ENCODE measurements around the gene CDRT4. TPM values are rescaled to one million over a fixed set of nuclear protein-coding genes. Genes with fewer than 3 reads are reported as not detected.

Gene CDRT4
- total RNA-seq, 1 experiment from 2014 or later = 17.9 TPM

DNA sequence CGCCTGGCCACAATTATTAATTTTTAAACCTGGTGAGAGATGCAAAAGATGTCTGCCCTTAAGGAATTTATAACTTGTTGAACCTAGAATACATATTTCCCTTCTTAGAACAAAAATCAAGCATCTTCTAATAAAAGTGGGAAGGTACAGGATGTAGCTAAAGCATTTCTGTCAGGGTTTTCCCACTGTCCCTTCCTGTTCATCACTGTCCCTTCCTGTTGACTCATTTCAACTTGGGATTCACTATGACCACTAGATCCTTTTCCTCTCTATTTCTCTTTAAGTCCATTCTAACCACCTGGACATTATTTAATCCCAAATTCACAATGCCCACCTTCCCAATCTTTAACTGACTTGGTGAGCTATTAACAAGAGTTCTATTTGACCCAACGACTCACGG lies 33.9 kb upstream of the CDRT4 start:
- H3K27me3 ChIP-seq (ENCODE audit: insufficient read depth, low read depth) = no peaks in the 10 kb centered on the region
- no peak for DNase-seq
- ChIA-PET CTCF (interaction anchor here (0.7 kb wide), 1 partner anchor 108 kb away, joined by 4 read pairs; no protein-coding TSS in a partner anchor), POLR2A (ENCODE audit: unreplicated experiment) (no interaction called here)
- H3K27ac ChIP-seq = no peak overlapping the region
- H3F3A ChIP-seq (ENCODE audit: insufficient read depth, low read depth) = no peaks in the 10 kb centered on the region
- intact Hi-C loops (cut with micrococcal nuclease; ENCODE audit: unreplicated experiment) = no loop called here
- no peaks in the 10 kb centered on the region for H4K20me1 ChIP-seq (ENCODE audit: insufficient read depth)
- H3K4me1 ChIP-seq (replicated peaks; ENCODE audit: insufficient read depth) = no peaks in the 10 kb centered on the region
- no peak overlapping the region for H2AFZ ChIP-seq
- no peaks in the 10 kb centered on the region for H3K79me2 ChIP-seq (ENCODE audit: low read depth)
- H3K4me3 ChIP-seq = no peak overlapping the region
- H3K9me2 ChIP-seq (ENCODE audit: insufficient read depth) = no peaks in the 10 kb centered on the region
- H3K36me3 ChIP-seq (ENCODE audit: low read depth) = no peaks in the 10 kb centered on the region
- H3K4me2 ChIP-seq = no peak overlapping the region
- no TSS peak for BruUV-seq (replicated peaks)
- H3K9me3 ChIP-seq (ENCODE audit: insufficient read depth, low read depth) = no peaks in the 10 kb centered on the region
- TF ChIP-seq, protein P1, sequence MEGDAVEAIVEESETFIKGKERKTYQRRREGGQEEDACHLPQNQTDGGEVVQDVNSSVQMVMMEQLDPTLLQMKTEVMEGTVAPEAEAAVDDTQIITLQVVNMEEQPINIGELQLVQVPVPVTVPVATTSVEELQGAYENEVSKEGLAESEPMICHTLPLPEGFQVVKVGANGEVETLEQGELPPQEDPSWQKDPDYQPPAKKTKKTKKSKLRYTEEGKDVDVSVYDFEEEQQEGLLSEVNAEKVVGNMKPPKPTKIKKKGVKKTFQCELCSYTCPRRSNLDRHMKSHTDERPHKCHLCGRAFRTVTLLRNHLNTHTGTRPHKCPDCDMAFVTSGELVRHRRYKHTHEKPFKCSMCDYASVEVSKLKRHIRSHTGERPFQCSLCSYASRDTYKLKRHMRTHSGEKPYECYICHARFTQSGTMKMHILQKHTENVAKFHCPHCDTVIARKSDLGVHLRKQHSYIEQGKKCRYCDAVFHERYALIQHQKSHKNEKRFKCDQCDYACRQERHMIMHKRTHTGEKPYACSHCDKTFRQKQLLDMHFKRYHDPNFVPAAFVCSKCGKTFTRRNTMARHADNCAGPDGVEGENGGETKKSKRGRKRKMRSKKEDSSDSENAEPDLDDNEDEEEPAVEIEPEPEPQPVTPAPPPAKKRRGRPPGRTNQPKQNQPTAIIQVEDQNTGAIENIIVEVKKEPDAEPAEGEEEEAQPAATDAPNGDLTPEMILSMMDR (conservative IDR thresholded peaks at IDR 0.05) = no peak
- no peak for TF ChIP-seq EZH2 (IDR thresholded peaks at IDR 0.05; ENCODE audit: low read depth)

DNA sequence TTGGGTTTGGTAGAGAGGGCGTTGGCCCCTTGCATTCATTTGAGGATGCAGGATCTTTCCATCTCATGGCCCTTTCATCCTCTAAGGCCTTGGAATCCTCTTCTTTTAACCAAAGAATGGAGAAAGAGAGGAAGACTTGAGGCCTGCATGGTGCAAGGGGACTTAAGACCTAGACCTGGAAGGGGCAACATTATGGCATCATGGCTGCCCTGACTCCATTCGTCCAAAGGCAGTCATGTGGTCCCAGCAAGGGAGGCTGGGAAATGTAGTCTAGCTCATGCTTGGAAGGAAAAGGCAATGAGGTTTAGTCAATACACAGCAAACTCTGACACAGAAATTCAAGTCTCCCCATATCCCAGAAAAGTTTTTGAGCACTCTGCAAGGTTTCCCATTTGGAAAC lies 30.7 kb upstream of the CDRT4 start:
- Histone ChIP-seq H3K4me2 (no peak overlapping the region), H3K9me2 (ENCODE audit: insufficient read depth) (no peaks in the 10 kb centered on the region), H3K79me2 (ENCODE audit: low read depth) (no peaks in the 10 kb centered on the region), H3K27me3 (ENCODE audit: insufficient read depth, low read depth) (no peaks in the 10 kb centered on the region), H4K20me1 (ENCODE audit: insufficient read depth) (no peaks in the 10 kb centered on the region), H3K27ac (no peak overlapping the region), H3K4me3 (no peak overlapping the region), H3F3A (ENCODE audit: insufficient read depth, low read depth) (no peaks in the 10 kb centered on the region), H3K4me1 (replicated peaks; ENCODE audit: insufficient read depth) (no peaks in the 10 kb centered on the region), H3K36me3 (ENCODE audit: low read depth) (no peaks in the 10 kb centered on the region), H2AFZ (no peak overlapping the region), H3K9me3 (ENCODE audit: insufficient read depth, low read depth) (no peaks in the 10 kb centered on the region)
- no TSS peak for BruUV-seq (replicated peaks)
- ChIA-PET POLR2A (ENCODE audit: unreplicated experiment) (no interaction called here), CTCF (interaction anchor here (0.5 kb wide), 1 partner anchor 251 kb away, joined by 3 read pairs; no protein-coding TSS in a partner anchor)
- TF ChIP-seq, protein P1 (conservative IDR thresholded peaks at IDR 0.05) = no peak
- no peak for TF ChIP-seq EZH2 (IDR thresholded peaks at IDR 0.05; ENCODE audit: low read depth)
- no peak for DNase-seq
- intact Hi-C loops (cut with micrococcal nuclease; ENCODE audit: unreplicated experiment) = no loop called here

DNA sequence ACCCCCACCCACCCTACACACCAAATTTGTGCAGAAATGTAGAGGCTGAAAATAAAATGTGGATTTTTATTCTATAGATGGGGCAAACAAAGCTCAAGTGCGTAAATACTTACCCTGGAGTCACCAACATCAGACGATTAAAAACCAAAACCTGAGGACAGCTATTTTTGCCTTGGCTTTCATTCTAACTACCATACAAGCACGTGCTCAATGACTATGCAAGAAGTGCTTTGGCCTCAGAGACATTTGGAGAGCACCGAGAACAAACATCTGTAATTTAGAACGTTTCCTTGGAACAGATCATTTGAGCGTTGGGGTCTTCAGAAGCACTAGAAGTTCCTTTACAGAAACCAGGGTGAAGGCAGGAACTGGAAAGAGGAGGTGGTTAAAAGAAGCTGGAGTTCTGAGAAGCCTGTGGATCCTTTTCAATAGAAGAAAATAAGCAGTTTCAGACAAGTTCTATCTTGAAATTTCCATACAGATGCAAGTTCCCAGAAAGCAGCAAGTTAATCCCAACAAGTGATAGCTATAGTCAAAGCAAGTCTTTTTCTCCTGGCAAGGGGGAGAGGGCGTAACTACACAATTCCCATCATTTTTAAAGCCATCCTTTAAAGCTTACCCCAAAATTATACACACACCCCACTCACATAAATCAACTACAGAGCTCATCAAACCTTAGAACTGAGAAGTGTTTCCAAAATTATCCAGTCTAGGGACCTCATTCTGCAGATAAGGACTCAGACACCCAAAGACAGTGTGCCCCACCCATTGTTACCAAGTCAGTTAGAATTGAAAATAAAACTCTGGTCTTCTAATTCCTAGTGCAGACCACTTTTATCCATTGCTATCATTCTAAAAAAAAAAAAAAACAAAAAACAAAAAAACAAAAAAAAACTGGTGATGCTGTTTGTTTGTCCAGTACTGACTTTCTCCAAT lies 29.6 kb upstream of the CDRT4 start:
- POLR2A ChIA-PET (ENCODE audit: unreplicated experiment) = no interaction called here
- intact Hi-C loops (cut with micrococcal nuclease; ENCODE audit: unreplicated experiment) = no loop called here
- H3K36me3 ChIP-seq (ENCODE audit: low read depth) = no peaks in the 10 kb centered on the region
- H3K27me3 ChIP-seq (ENCODE audit: insufficient read depth, low read depth) = no peaks in the 10 kb centered on the region
- CTCF ChIA-PET = interaction anchor here (0.6 kb wide), 1 partner anchor 331 kb away, joined by 4 read pairs; no protein-coding TSS in a partner anchor
- no peaks in the 10 kb centered on the region for H3K4me1 ChIP-seq (replicated peaks; ENCODE audit: insufficient read depth)
- H3K9me3 ChIP-seq (ENCODE audit: insufficient read depth, low read depth) = no peaks in the 10 kb centered on the region
- no peaks in the 10 kb centered on the region for H3F3A ChIP-seq (ENCODE audit: insufficient read depth, low read depth)
- no peaks in the 10 kb centered on the region for H3K79me2 ChIP-seq (ENCODE audit: low read depth)
- no peak overlapping the region for H3K4me2 ChIP-seq
- no peaks in the 10 kb centered on the region for H3K9me2 ChIP-seq (ENCODE audit: insufficient read depth)
- no peak for DNase-seq
- no peak overlapping the region for H3K4me3 ChIP-seq
- BruUV-seq (replicated peaks) = no TSS peak
- H4K20me1 ChIP-seq (ENCODE audit: insufficient read depth) = no peaks in the 10 kb centered on the region
- H2AFZ ChIP-seq = no peak overlapping the region
- H3K27ac ChIP-seq = no peak overlapping the region
- TF ChIP-seq, protein P1 (conservative IDR thresholded peaks at IDR 0.05) = no peak
- TF ChIP-seq EZH2 (IDR thresholded peaks at IDR 0.05; ENCODE audit: low read depth) = no peak

All from PC-9 (cell line).